Measurements from ENCODE around the gene TMEM212.

The TMEM212 gene

DNA sequence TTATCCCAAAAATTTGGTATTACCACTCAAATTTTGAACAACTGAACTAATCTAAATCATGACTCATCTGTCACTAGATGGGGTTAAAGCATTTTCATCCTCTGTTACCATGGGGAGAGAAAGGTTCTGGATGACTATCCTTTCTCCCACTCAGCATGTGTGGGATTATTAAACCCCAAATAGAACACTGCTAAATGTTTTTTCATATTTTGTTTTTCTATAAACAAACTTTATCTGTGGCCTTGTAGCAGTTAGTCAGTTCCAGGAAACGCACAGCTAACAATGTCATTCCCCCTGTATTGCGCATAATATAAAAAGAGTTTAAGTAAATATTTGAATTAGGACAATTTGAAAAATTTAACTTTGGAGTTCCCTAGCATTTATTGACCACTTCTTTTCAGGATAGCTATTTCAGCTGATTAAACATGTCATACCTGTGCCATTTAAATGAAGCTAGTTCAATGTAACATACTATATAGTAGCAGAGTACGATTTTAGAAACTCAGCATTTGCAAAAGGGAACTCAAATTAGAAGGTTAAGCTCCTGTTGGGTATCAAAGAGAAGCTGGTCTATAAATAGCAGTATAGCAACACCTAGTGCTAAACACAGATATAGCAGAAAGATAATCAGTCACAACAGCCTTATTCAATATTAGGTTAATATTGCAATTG, 9.2 kb upstream of the TMEM212 start:
- no peak overlapping the region for H3K4me3 ChIP-seq (ENCODE audit: control insufficient read depth, low read depth, low read length)
- TF ChIP-seq, protein P1, sequence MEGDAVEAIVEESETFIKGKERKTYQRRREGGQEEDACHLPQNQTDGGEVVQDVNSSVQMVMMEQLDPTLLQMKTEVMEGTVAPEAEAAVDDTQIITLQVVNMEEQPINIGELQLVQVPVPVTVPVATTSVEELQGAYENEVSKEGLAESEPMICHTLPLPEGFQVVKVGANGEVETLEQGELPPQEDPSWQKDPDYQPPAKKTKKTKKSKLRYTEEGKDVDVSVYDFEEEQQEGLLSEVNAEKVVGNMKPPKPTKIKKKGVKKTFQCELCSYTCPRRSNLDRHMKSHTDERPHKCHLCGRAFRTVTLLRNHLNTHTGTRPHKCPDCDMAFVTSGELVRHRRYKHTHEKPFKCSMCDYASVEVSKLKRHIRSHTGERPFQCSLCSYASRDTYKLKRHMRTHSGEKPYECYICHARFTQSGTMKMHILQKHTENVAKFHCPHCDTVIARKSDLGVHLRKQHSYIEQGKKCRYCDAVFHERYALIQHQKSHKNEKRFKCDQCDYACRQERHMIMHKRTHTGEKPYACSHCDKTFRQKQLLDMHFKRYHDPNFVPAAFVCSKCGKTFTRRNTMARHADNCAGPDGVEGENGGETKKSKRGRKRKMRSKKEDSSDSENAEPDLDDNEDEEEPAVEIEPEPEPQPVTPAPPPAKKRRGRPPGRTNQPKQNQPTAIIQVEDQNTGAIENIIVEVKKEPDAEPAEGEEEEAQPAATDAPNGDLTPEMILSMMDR (conservative IDR thresholded peaks at IDR 0.05; ENCODE audit: control insufficient read depth, insufficient read depth, low read depth, low read length) = peak; percentile 55
- DNase-seq (ENCODE audit: low read depth) = peak; percentile 83

DNA sequence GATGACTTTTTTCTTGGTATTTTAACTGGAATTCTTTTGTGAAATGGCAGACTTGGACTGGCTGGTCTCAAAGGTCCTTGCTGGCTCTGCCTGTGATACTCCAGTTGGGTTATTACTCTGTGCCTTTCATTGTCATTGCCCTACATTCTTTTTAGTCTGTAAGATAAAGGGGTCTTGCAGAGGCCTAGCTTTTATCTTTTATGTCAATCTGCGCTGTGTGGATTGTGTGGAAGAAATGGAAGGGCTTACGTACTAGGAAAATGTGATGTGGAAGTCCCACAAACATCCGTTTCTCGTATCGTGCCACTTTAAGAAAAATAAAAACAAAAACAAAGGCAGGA, 8.7 kb upstream of the TMEM212 start:
- H3K4me3 ChIP-seq (ENCODE audit: control insufficient read depth, low read depth, low read length) = no peak overlapping the region
- DNase-seq (ENCODE audit: low read depth) = no peak
- TF ChIP-seq, protein P1 (conservative IDR thresholded peaks at IDR 0.05; ENCODE audit: control insufficient read depth, insufficient read depth, low read depth, low read length) = no peak

DNA sequence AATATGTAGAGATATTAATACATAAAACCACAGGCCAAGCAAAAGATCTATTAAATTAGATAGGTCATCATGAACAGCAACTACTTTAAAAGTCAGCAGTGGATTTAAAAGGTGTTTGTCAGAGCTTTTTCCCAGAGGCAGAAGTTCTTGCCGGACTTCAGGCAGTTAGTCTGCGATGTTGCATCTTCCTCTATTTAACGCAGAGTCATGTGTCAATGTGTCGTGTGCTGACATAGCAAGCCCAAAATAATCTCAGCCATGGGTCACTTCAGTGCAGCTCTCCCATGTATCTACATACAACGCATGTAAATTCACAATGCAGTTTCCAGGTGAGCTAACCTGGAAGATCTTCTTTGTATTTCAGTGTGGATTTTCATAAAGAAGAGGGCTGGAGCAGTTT, 8.0 kb upstream of the TMEM212 start:
- TF ChIP-seq, protein P1 (conservative IDR thresholded peaks at IDR 0.05; ENCODE audit: control insufficient read depth, insufficient read depth, low read depth, low read length) = no peak
- no peak overlapping the region for H3K4me3 ChIP-seq (ENCODE audit: control insufficient read depth, low read depth, low read length)
- no peak for DNase-seq (ENCODE audit: low read depth)

DNA sequence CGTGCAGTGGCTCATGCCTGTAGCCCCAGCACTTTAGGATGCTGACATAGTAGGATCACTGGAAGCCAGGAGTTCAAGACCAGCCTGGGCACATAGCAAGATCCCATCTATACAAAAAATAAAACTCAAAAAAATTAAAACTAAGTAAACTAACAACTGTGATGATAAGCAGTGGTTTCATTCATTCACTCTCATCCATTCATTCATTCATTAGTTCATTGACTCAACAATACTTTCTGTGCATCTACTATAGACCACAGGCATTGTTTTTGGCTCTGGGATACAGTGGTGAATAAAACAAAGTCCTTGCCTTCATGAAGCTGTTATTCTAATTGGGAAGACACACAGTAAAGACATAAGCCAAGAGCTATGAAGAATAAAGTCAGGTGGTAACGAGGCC, 7.5 kb upstream of the TMEM212 start:
- no peak overlapping the region for H3K4me3 ChIP-seq (ENCODE audit: control insufficient read depth, low read depth, low read length)
- DNase-seq (ENCODE audit: low read depth) = no peak
- TF ChIP-seq, protein P1 (conservative IDR thresholded peaks at IDR 0.05; ENCODE audit: control insufficient read depth, insufficient read depth, low read depth, low read length) = no peak

DNA sequence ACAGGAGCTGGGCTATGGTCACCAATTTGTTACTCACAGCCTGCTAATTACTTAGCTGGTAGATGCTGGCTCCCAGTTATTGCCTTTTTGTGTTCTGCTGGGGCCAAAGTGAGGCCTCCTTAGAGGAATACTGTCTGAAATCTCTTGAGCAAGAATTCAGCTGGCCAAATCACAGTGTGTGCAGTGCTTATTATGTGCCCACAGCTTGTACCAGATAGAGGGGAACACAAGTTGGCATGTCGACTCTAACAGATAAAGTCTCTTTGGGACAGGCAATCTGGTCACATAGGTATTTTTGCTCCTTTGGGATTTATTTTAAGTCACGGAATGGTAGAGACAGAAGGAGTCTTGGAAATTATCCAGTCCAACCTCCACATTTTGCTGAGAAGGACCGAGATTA, 6.3 kb upstream of the TMEM212 start:
- TF ChIP-seq, protein P1 (conservative IDR thresholded peaks at IDR 0.05; ENCODE audit: control insufficient read depth, insufficient read depth, low read depth, low read length) = no peak
- DNase-seq (ENCODE audit: low read depth) = no peak
- H3K4me3 ChIP-seq (ENCODE audit: control insufficient read depth, low read depth, low read length) = no peak overlapping the region

DNA sequence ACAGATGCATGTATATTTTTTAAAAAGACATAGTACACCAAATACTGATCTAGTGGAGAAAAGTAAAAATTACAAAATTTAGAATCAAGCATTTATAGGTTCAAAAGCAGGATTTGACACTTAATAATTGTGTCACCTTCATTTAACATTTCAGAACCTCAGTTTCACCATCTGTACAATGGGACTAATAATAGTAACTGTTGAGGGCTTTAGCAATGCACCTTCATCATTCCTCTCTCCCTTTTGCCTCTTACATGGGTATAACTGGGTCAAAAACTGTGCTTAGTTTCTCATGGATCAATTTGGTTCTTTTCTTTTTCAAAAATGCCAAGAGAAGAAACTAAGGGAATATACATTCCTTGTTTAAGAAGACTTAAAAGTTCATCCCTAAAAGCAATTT, 5.5 kb upstream of the TMEM212 start:
- TF ChIP-seq, protein P1 (conservative IDR thresholded peaks at IDR 0.05; ENCODE audit: control insufficient read depth, insufficient read depth, low read depth, low read length) = no peak
- H3K4me3 ChIP-seq (ENCODE audit: control insufficient read depth, low read depth, low read length) = no peak overlapping the region

More for the DNA sequence above, 5.5 kb upstream of the TMEM212 start:
- no peak for DNase-seq (ENCODE audit: low read depth)
